Thyroid gland (tissue), 4 donors: ENCODE measurements around the gene ARFGEF3.

ENCODE experiments used
- CTCF ChIP-seq, 6 experiments: fragments of 200-600 bp in 3 of 6; fragments of 450-650 bp in 3 of 6; sonication (generic) in 3 of 6; IDR thresholded peaks; one replicate each; pipeline ENCODE4 v1.5.1; 2016 to 2019; ENCODE audit warnings: antibody characterized with exemption in 6 of 6, mild to moderate bottlenecking in 2 of 6, inconsistent platforms in 1 of 6, moderate library complexity in 1 of 6
- POLR2A ChIP-seq, 2 donors: fragments of 450-650 bp; IDR thresholded peaks; one replicate each; pipeline ENCODE4 v1.6.1; 2017; ENCODE audit warnings: antibody characterized with exemption in 2 of 2, mild to moderate bottlenecking in 2 of 2, moderate library complexity in 1 of 2

- no peak for TF ChIP-seq POLR2A (IDR thresholded peaks at IDR 0.05)
- TF ChIP-seq CTCF (IDR thresholded peaks at IDR 0.05): no peak
Measured at GRCh38 chr6:138246650-138247440, 85.1 kb downstream of the ARFGEF3 start.
